Measurements from ENCODE around the gene SLC39A9.

DNA sequence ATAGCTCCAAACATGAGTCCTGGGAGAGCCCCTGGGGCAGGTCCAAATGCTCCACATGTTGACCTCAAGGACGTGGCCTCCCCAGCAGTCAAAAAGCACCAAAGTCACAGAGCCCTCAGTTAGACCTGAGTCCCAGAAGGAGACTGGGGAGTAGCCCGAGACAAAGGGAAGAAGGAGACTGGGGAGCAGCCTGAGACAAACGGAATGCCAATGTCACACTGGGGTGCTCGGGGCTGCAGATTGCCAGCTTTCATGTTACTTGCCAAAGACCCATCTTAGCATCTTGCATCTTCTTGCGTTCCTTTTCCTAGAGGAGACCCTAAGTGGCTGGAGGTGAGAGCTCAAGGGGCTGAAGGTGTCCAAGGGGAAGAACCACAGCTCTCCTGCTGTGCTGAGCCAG is 100.9 kb downstream of the SLC39A9 start:
- TF ChIP-seq, protein P1, sequence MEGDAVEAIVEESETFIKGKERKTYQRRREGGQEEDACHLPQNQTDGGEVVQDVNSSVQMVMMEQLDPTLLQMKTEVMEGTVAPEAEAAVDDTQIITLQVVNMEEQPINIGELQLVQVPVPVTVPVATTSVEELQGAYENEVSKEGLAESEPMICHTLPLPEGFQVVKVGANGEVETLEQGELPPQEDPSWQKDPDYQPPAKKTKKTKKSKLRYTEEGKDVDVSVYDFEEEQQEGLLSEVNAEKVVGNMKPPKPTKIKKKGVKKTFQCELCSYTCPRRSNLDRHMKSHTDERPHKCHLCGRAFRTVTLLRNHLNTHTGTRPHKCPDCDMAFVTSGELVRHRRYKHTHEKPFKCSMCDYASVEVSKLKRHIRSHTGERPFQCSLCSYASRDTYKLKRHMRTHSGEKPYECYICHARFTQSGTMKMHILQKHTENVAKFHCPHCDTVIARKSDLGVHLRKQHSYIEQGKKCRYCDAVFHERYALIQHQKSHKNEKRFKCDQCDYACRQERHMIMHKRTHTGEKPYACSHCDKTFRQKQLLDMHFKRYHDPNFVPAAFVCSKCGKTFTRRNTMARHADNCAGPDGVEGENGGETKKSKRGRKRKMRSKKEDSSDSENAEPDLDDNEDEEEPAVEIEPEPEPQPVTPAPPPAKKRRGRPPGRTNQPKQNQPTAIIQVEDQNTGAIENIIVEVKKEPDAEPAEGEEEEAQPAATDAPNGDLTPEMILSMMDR (IDR thresholded peaks at IDR 0.05), result no peak
- TF ChIP-seq EZH2 (IDR thresholded peaks at IDR 0.05; ENCODE audit: borderline replicate concordance, insufficient read depth, low read depth, low read length, poor library complexity, severe bottlenecking), result no peak

All from B cell (primary cell).